Measurements from ENCODE around the gene TRMU.

The TRMU gene

DNA sequence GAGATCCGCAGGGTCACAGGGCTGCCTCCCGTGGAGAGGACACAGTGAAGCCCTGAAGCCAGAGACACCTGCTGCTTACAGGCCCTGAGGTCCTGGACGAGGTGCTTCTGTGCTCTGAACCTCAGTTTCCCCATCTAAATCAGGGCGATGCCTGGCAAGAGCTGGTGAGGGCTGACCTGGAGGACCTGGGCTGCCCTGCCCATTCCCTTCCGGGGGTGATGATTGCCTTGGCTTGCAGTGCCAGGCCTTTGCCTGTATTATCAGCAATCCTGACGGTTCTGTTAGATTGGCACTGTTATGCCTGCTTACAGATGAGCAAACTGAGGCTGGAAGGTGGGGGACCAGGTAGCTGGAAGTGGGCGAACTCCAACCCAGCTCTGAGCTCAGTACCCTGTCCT, 46.7 kb upstream of the TRMU start:
- TF ChIP-seq, protein P1, sequence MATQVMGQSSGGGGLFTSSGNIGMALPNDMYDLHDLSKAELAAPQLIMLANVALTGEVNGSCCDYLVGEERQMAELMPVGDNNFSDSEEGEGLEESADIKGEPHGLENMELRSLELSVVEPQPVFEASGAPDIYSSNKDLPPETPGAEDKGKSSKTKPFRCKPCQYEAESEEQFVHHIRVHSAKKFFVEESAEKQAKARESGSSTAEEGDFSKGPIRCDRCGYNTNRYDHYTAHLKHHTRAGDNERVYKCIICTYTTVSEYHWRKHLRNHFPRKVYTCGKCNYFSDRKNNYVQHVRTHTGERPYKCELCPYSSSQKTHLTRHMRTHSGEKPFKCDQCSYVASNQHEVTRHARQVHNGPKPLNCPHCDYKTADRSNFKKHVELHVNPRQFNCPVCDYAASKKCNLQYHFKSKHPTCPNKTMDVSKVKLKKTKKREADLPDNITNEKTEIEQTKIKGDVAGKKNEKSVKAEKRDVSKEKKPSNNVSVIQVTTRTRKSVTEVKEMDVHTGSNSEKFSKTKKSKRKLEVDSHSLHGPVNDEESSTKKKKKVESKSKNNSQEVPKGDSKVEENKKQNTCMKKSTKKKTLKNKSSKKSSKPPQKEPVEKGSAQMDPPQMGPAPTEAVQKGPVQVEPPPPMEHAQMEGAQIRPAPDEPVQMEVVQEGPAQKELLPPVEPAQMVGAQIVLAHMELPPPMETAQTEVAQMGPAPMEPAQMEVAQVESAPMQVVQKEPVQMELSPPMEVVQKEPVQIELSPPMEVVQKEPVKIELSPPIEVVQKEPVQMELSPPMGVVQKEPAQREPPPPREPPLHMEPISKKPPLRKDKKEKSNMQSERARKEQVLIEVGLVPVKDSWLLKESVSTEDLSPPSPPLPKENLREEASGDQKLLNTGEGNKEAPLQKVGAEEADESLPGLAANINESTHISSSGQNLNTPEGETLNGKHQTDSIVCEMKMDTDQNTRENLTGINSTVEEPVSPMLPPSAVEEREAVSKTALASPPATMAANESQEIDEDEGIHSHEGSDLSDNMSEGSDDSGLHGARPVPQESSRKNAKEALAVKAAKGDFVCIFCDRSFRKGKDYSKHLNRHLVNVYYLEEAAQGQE (IDR thresholded peaks at IDR 0.05; ENCODE audit: low read depth) = no peak
- TF ChIP-seq NFIC (IDR thresholded peaks at IDR 0.05) = no peak
- no peak for TF ChIP-seq EP300 (IDR thresholded peaks at IDR 0.05; ENCODE audit: borderline replicate concordance)

DNA sequence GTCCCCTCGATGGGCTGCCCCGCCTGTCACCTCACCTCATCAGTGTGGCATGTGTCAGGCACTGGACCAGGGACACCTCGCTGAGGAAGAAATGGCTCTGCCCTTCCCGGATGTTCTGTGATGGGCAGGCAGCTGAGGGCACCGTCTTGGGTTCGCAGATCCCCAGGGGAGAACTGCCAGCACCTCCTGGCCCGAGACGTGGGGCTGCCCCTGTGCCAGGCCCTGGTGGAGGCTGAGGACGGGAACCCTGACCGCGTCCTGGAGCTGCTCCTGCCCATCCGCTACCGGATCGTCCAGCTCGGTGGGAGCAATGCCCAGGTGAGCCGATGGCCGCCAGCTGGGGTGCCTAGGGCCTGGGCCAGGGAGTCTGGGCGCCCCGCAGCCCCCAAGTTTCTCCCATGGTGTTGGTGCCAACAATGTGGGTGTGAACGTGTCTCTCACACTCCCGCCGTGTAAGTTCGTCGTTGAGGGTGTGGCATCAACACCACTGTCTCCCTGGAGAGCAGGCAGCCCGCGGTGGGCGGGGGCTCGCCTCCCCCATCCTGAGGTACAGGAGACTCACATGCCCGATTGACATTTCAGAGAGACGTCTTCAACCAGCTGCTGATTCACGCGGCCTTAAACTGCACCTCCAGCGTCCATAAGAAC, 46.1 kb upstream of the TRMU start:
- TF ChIP-seq YY1 (IDR thresholded peaks at IDR 0.05; ENCODE audit: low read depth) = no peak
- TF ChIP-seq, protein P2, sequence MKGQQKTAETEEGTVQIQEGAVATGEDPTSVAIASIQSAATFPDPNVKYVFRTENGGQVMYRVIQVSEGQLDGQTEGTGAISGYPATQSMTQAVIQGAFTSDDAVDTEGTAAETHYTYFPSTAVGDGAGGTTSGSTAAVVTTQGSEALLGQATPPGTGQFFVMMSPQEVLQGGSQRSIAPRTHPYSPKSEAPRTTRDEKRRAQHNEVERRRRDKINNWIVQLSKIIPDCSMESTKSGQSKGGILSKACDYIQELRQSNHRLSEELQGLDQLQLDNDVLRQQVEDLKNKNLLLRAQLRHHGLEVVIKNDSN (IDR thresholded peaks at IDR 0.05) = no peak
- no peak for TF ChIP-seq TAF1 (IDR thresholded peaks at IDR 0.05; ENCODE audit: low read depth)
- TF ChIP-seq EP300 (IDR thresholded peaks at IDR 0.05; ENCODE audit: borderline replicate concordance) = no peak
- TF ChIP-seq EGR1 (IDR thresholded peaks at IDR 0.05) = no peak
- no peak for TF ChIP-seq RAD21 (IDR thresholded peaks at IDR 0.05; ENCODE audit: low read depth)
- TF ChIP-seq CREB1 (IDR thresholded peaks at IDR 0.05; ENCODE audit: low read depth) = no peak
- TF ChIP-seq NFIC (IDR thresholded peaks at IDR 0.05) = no peak
- TF ChIP-seq ZBTB7A (IDR thresholded peaks at IDR 0.05; ENCODE audit: low read depth) = no peak
- no peak for TF ChIP-seq CEBPB (IDR thresholded peaks at IDR 0.05)
- no peak for TF ChIP-seq TCF12 (IDR thresholded peaks at IDR 0.05; ENCODE audit: low read depth)
- TF ChIP-seq, protein P1 (IDR thresholded peaks at IDR 0.05; ENCODE audit: low read depth) = no peak
- TF ChIP-seq FOXM1 (IDR thresholded peaks at IDR 0.05; ENCODE audit: borderline replicate concordance, low read depth) = no peak
- TF ChIP-seq, protein P3, sequence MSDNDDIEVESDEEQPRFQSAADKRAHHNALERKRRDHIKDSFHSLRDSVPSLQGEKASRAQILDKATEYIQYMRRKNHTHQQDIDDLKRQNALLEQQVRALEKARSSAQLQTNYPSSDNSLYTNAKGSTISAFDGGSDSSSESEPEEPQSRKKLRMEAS (IDR thresholded peaks at IDR 0.05) = no peak

DNA sequence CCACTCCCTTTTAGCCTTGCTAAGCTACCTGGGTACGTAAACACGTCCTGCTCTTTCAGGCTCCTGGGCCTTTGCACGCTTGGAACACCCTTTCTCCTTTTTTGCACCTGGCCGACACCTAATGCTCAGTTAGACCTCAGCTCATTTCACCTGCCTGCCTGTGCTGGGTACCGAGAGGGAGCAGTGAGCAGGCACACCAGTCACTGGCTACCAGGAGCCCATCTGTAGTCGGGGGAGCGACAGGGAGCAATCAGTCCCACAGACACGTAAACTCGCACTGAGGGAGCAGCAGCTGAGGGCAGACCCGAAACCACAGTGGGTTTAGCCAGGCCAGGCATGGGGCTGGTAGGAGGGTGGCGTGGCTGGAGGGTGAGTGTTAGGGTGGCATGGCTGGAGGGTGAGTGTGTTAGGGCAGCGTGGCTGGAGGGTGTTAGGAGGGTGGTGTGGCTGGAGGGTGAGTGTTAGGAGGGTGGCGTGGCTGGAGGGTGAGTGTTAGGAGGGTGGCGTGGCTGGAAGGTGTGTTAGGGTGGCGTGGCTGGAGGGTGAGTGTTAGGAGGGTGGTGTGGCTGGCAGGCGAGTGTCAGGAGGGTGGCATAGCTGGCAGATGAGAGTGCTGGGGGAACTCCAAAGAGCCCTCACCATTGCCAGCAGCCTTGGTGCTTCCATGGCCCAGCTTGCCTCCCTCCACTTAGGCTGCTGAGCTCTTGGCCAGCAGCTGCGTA, 45.2 kb upstream of the TRMU start:
- no peak for TF ChIP-seq TCF12 (IDR thresholded peaks at IDR 0.05; ENCODE audit: low read depth)
- TF ChIP-seq NFIC (IDR thresholded peaks at IDR 0.05) = no peak
- no peak for TF ChIP-seq TAF1 (IDR thresholded peaks at IDR 0.05; ENCODE audit: low read depth)
- TF ChIP-seq TEAD4 (IDR thresholded peaks at IDR 0.05) = no peak
- TF ChIP-seq RAD21 (IDR thresholded peaks at IDR 0.05; ENCODE audit: low read depth) = no peak
- TF ChIP-seq ZBTB7A (IDR thresholded peaks at IDR 0.05; ENCODE audit: low read depth) = no peak
- no peak for TF ChIP-seq EP300 (IDR thresholded peaks at IDR 0.05; ENCODE audit: borderline replicate concordance)
- TF ChIP-seq, protein P2 (IDR thresholded peaks at IDR 0.05) = no peak
- TF ChIP-seq FOXM1 (IDR thresholded peaks at IDR 0.05; ENCODE audit: borderline replicate concordance, low read depth) = no peak
- TF ChIP-seq EGR1 (IDR thresholded peaks at IDR 0.05) = no peak
- TF ChIP-seq, protein P1 (IDR thresholded peaks at IDR 0.05; ENCODE audit: low read depth) = no peak
- no peak for TF ChIP-seq CEBPB (IDR thresholded peaks at IDR 0.05)
- TF ChIP-seq CREB1 (IDR thresholded peaks at IDR 0.05; ENCODE audit: low read depth) = no peak
- TF ChIP-seq, protein P3 (IDR thresholded peaks at IDR 0.05) = no peak
- no peak for TF ChIP-seq YY1 (IDR thresholded peaks at IDR 0.05; ENCODE audit: low read depth)

All from Ishikawa (cell line).